Bladder microvascular endothelial cell (primary cell): ENCODE results near the gene OR4C5. TPM values are rescaled to one million over a fixed set of nuclear protein-coding genes. Genes with fewer than 3 reads are reported as not detected.

Experiments
- total RNA-seq: library from RNA; depleted of rRNA; stranded (reverse); fragments of >200 nt; gene quantifications from 2 replicates; pipeline ENCODE4 v1.2.3, GENCODE V29; 2014

The OR4C5 gene
- total RNA-seq = not detected in 2 replicates

DNA sequence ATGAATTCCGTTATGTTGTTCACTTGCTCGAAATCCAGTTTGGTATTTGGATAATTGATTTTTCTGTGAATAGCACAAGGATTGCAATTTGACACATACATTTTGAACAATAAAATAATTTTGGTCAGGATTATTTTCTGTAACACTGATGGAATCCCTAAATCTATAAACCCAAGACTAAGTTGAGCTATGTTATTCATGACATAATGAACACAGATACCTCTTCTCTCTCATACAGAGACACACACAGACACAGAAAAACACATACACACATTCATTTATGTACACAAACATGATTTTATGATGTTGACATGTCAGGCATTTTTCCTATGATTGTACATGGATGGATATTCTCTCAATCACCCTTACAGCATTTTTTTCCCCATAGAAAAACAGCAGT lies at the start of gene OR4C5:
TSS of gene OR4C5 (minus strand) at position 101 of the 400 bp plus-strand sequence. CDS start at position 101, 0 bp downstream.

DNA sequence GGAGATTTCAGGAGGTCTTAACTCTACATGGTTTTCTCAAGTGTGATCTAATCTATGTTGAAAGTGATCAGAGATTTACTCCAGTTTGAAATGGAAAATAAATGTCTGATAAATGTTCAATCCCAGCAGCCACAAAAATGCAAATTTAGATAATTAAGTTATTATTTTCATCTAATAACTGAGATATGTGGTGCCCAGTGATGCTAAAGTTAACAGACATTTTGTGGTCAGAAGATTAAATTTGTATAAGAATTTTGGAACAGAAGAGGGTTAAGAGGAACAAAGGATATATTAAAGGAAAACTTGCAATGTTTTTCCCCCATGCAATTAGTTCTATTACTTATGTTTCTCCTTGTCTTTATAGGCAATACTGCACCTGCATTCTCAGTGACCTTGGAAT lies 41.6 kb downstream of the OR4C5 start, which contains the start of gene OR4C3:
TSS of gene OR4C3 (plus strand) at position 301 of the 400 bp plus-strand sequence. CDS start 102 bp downstream, outside the sequence.

Other genes starting within 250 kb of the OR4C5 start
- not detected in 2 replicates for gene OR4B1, start 149.7 kb downstream of the OR4C5 start, total RNA-seq
- gene OR4X2, start 121.4 kb downstream of the OR4C5 start, total RNA-seq = not detected in 2 replicates
- not detected in 2 replicates for gene OR4X1, start 102.6 kb downstream of the OR4C5 start, total RNA-seq
- not detected in 2 replicates for gene OR4S1, start 60.2 kb downstream of the OR4C5 start, total RNA-seq
- not detected in 2 replicates for gene OR4C3, start 41.5 kb downstream of the OR4C5 start, total RNA-seq
- gene OR4A47, start 122.3 kb upstream of the OR4C5 start, total RNA-seq = not detected in 2 replicates